Subcutaneous adipose tissue (tissue), 4 donors: ENCODE data around the gene ZNF598. TPM values are rescaled to one million over a fixed set of nuclear protein-coding genes. Genes with fewer than 3 reads are reported as not detected.

Source experiments
- CTCF ChIP-seq: fragments of 450-650 bp; IDR thresholded peaks from one replicate; pipeline ENCODE4 v1.5.1; 2016; ENCODE audit warnings: low read depth, mild to moderate bottlenecking, control low read depth, antibody characterized with exemption, moderate library complexity
- total RNA-seq, 4 donors: library from RNA; depleted of rRNA; stranded (reverse); fragments of >200 nt; gene quantifications; one replicate each; pipeline ENCODE4 v1.1.0, GENCODE V29; 2016

The ZNF598 gene
- total RNA-seq, 4 donors from 2014 or later: 13.9 to 45.0 (median 15.0) TPM

GRCh38 chr16:2003827-2004641, 5.6 kb downstream of the ZNF598 start:
- TF ChIP-seq CTCF: no peak

- no peak for TF ChIP-seq CTCF
Measured at GRCh38 chr16:2003231-2003826, 6.3 kb downstream of the ZNF598 start.

- no peak for TF ChIP-seq CTCF
Measured at GRCh38 chr16:2002406-2003230, 7.0 kb downstream of the ZNF598 start.

GRCh38 chr16:2001456-2002355, 7.9 kb downstream of the ZNF598 start:
- TF ChIP-seq CTCF: no peak

- TF ChIP-seq CTCF: no peak
Measured at GRCh38 chr16:2001035-2001434, 8.6 kb downstream of the ZNF598 start.

- TF ChIP-seq CTCF: no peak
Measured at GRCh38 chr16:1999866-2000514, 9.6 kb downstream of the ZNF598 start.
